Esophagus muscularis mucosa (tissue), 3 donors: ENCODE results near the gene C11orf68.

Experiments used
- POLR2A ChIP-seq: fragments of 450-650 bp; IDR thresholded peaks from one replicate; pipeline ENCODE4 v1.6.1; 2017; ENCODE audit warnings: antibody characterized with exemption, moderate library complexity, mild to moderate bottlenecking, low read depth
- POLR2AphosphoS5 ChIP-seq, 2 donors: sonication (generic); formaldehyde crosslinking; IDR thresholded peaks; one replicate each; pipeline ENCODE4 v1.6.1; 2017; ENCODE audit warnings: antibody characterized with exemption in 2 of 2
- TF ChIP-seq, protein P1 (sequence below), 3 experiments: fragments of 200-600 bp in 2 of 3; fragments of 450-650 bp in 1 of 3; sonication (generic) in 2 of 3; IDR thresholded peaks; one replicate each; pipeline ENCODE4 v1.5.1; 2017 to 2019; ENCODE audit warnings: antibody characterized with exemption in 3 of 3, mild to moderate bottlenecking in 2 of 3, moderate library complexity in 1 of 3

DNA sequence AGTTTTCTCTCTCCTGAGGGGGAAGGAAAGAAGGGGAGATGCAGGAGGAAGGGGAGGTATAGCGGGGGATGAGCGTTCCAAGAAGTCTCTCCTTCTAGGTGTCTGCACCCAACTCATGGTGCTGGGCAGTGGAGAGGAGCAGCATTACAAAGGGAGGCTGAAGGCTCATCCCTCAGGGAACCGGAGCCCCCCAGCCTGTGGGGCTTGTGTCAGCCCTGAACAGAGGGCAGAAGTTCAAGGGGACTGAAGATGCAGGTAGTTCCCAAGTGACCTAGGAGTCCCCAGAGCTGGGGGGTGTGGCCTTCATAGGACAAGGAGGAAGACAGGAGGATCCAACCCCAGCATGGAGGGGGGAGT, 1.8 kb downstream of the C11orf68 start:
- TF ChIP-seq, protein P1, sequence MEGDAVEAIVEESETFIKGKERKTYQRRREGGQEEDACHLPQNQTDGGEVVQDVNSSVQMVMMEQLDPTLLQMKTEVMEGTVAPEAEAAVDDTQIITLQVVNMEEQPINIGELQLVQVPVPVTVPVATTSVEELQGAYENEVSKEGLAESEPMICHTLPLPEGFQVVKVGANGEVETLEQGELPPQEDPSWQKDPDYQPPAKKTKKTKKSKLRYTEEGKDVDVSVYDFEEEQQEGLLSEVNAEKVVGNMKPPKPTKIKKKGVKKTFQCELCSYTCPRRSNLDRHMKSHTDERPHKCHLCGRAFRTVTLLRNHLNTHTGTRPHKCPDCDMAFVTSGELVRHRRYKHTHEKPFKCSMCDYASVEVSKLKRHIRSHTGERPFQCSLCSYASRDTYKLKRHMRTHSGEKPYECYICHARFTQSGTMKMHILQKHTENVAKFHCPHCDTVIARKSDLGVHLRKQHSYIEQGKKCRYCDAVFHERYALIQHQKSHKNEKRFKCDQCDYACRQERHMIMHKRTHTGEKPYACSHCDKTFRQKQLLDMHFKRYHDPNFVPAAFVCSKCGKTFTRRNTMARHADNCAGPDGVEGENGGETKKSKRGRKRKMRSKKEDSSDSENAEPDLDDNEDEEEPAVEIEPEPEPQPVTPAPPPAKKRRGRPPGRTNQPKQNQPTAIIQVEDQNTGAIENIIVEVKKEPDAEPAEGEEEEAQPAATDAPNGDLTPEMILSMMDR (IDR thresholded peaks at IDR 0.05), result no peak
- no peak for TF ChIP-seq POLR2A
- TF ChIP-seq POLR2AphosphoS5 (IDR thresholded peaks at IDR 0.05), result no peak
